Endothelial cell of umbilical vein (primary cell): ENCODE results near the gene EML1. TPM values are rescaled to one million over a fixed set of nuclear protein-coding genes. Genes with fewer than 3 reads are reported as not detected.

Experiments
- BruUV-seq: library from RNA; stranded (reverse); fragments of 400-500 nt; replicated peaks from 2 replicates; lab custom pipeline; 2021; lab: Mats Ljungman, UMichigan
- CTCF ChIA-PET: fragments of 300-600, 350-600 bp; sonication (Branson Sonifier 250); formaldehyde crosslinking; loops from one replicate; lab custom pipeline; 2021; ENCODE audit warnings: antibody characterized with exemption, inconsistent platforms; lab: Charles Lee
- POLR2A ChIA-PET: fragments of 300-600, 350-600 bp; sonication (Branson Sonifier 250); formaldehyde crosslinking; loops from one replicate; lab custom pipeline; 2021; ENCODE audit warnings: antibody characterized with exemption, inconsistent platforms; lab: Charles Lee
- DNase-seq: peaks from one replicate; pipeline ENCODE4 v3.0.0-alpha.2; 2011; ENCODE audit warnings: low read depth, low spot score
- FAIRE-seq: peaks from 2 replicates; lab custom pipeline; 2011; peaks lifted over from hg19 to GRCh38; lab: Jason Lieb, UNC
- H2AFZ ChIP-seq: 2 replicates; pipeline ENCODE4 v1.6.0; 2012; ENCODE audit warnings: low read depth, low read length, control low read depth, inconsistent platforms
- H3K27ac ChIP-seq: 2 replicates; pipeline ENCODE4 v1.5.1; 2011; ENCODE audit warnings: low read depth, mild to moderate bottlenecking, control low read depth, low read length, moderate library complexity; ENCODE audit not compliant: insufficient read depth
- H3K27me3 ChIP-seq, 2 experiments: 2 replicates each; pipeline versions ENCODE4 v1.6.0 to v1.6.1; 2011; ENCODE audit warnings: low read length in 2 of 2, mixed read lengths in 1 of 2; ENCODE audit not compliant: control insufficient read depth in 2 of 2, insufficient read depth in 2 of 2
- H3K36me3 ChIP-seq, 2 experiments: 2 replicates in 1 of 2; 3 replicates in 1 of 2; pipeline ENCODE4 v1.5.1; 2011; ENCODE audit warnings: low read length in 2 of 2, mild to moderate bottlenecking in 1 of 2, moderate library complexity in 1 of 2; ENCODE audit not compliant: control insufficient read depth in 2 of 2, insufficient read depth in 2 of 2; ENCODE audit errors: extremely low read depth in 1 of 2
- H3K4me1 ChIP-seq: 3 replicates; pipeline ENCODE4 v1.5.1; 2011; ENCODE audit warnings: mild to moderate bottlenecking, low read length; ENCODE audit not compliant: control insufficient read depth, insufficient read depth; ENCODE audit errors: extremely low read depth
- H3K4me2 ChIP-seq: 2 replicates; pipeline ENCODE4 v1.6.1; 2011; ENCODE audit warnings: low read length, control low read depth, mixed read lengths; ENCODE audit not compliant: insufficient read depth
- H3K4me3 ChIP-seq, 3 experiments: fragments of 200-600 bp in 1 of 3; sonication (generic), shearing (Covaris generic) in 1 of 3; replicated peaks in 1 of 3; 2 replicates each; pipeline ENCODE4 v1.5.1; 2011 to 2016; ENCODE audit warnings: control low read depth in 3 of 3, low read length in 3 of 3, mild to moderate bottlenecking in 2 of 3, inconsistent platforms in 1 of 3, low read depth in 1 of 3, moderate library complexity in 1 of 3; ENCODE audit not compliant: insufficient read depth in 1 of 3
- H3K79me2 ChIP-seq: 2 replicates; pipeline ENCODE4 v1.6.0; 2012; ENCODE audit warnings: low read length, inconsistent platforms; ENCODE audit not compliant: control insufficient read depth, insufficient read depth
- H3K9ac ChIP-seq: replicated peaks from 2 replicates; pipeline ENCODE3; 2011; ENCODE audit warnings: low read length, control low read depth; ENCODE audit not compliant: insufficient read depth; ENCODE audit errors: extremely low read depth
- H3K9me1 ChIP-seq: replicated peaks from 3 replicates; pipeline ENCODE4 v1.6.0; 2011; ENCODE audit warnings: mild to moderate bottlenecking, low read length; ENCODE audit not compliant: control insufficient read depth, insufficient read depth; ENCODE audit errors: extremely low read depth
- H3K9me3 ChIP-seq: replicated peaks from 2 replicates; pipeline ENCODE4 v1.5.1; 2012; ENCODE audit warnings: low read length, inconsistent platforms; ENCODE audit not compliant: control insufficient read depth, insufficient read depth
- H4K20me1 ChIP-seq: replicated peaks from 2 replicates; pipeline ENCODE3; 2011; ENCODE audit warnings: mild to moderate bottlenecking, low read length; ENCODE audit not compliant: control insufficient read depth, insufficient read depth; ENCODE audit errors: extremely low read depth
- EZH2 ChIP-seq: IDR thresholded peaks from 2 replicates; pipeline ENCODE4 v1.6.1; 2012; ENCODE audit warnings: borderline replicate concordance, low read depth, mild to moderate bottlenecking, moderate library complexity, low read length, inconsistent platforms; ENCODE audit not compliant: severe bottlenecking
- FOS ChIP-seq: IDR thresholded peaks from 2 replicates; pipeline ENCODE4 v1.6.1; 2011; ENCODE audit warnings: mild to moderate bottlenecking, low read length, moderate library complexity, borderline replicate concordance; ENCODE audit not compliant: insufficient read depth
- GATA2 ChIP-seq: IDR thresholded peaks from 2 replicates; pipeline ENCODE4 v1.7.0; 2011; ENCODE audit warnings: low read depth, mild to moderate bottlenecking, moderate library complexity, mixed read lengths, low read length; ENCODE audit not compliant: insufficient read length, insufficient read depth
- JUN ChIP-seq: IDR thresholded peaks from 2 replicates; pipeline ENCODE4 v1.6.1; 2011; ENCODE audit warnings: borderline replicate concordance, low read depth; ENCODE audit not compliant: insufficient read length, insufficient read depth
- MYC ChIP-seq: IDR thresholded peaks from one replicate; pipeline ENCODE4 v1.6.1; 2011; ENCODE audit warnings: mild to moderate bottlenecking, low read depth, low read length
- POLR2A ChIP-seq: IDR thresholded peaks from 2 replicates; pipeline ENCODE4 v1.6.1; 2012; ENCODE audit warnings: low read depth, mild to moderate bottlenecking, control low read depth, low read length
- POLR2AphosphoS5 ChIP-seq: IDR thresholded peaks from 2 replicates; pipeline ENCODE4 v1.6.1; 2012; ENCODE audit warnings: low read depth, mild to moderate bottlenecking, control low read depth, low read length, moderate library complexity; ENCODE audit not compliant: insufficient read depth
- dilution Hi-C: fragments of 300-500 bp; cut with MboI; formaldehyde crosslinking; loops from one replicate; pipeline ENCODE4 v1.15.0; 2019; ENCODE audit warnings: low sequenced_read_pairs; ENCODE audit not compliant: extremely low pct_ligation_motif_present
- intact Hi-C: fragments of 100-400 bp; cut with micrococcal nuclease; formaldehyde crosslinking; loops from one replicate; pipeline ENCODE4 v1.10.0; 2022
- polyA plus RNA-seq, 4 experiments: library from polyadenylated mRNA; depleted of rRNA in 3 of 4; stranded (reverse) in 3 of 4; unstranded in 1 of 4; fragments of >200 nt; gene quantifications; 2 replicates each; pipeline versions ENCODE4 v1.2.1 to v1.2.3, GENCODE V29; 2011 to 2012; ENCODE audit warnings: missing spikeins in 1 of 4
- total RNA-seq: library from RNA; stranded (reverse); gene quantifications from 2 replicates; pipeline ENCODE4 v1.2.3, GENCODE V29; 2021
- TF ChIP-seq, protein P1 (sequence below), 2 donors: IDR thresholded peaks; 1 replicate in 1 of 2; 2 replicates in 1 of 2; pipeline ENCODE4 v1.5.1; 2011; ENCODE audit warnings: low read length in 2 of 2, mild to moderate bottlenecking in 2 of 2, moderate library complexity in 2 of 2, control low read depth in 1 of 2, inconsistent platforms in 1 of 2, low read depth in 1 of 2; ENCODE audit not compliant: insufficient read depth in 1 of 2; ENCODE audit errors: extremely low read depth in 1 of 2
- TF ChIP-seq, protein P2 (sequence below): IDR thresholded peaks from 2 replicates; pipeline ENCODE4 v1.6.1; 2011; ENCODE audit not compliant: insufficient read depth, insufficient read length

Gene EML1
- total and polyA plus RNA-seq, 2 donors (not counting 3 experiments of a cell fraction or from before 2014, with no cell fraction given), result 22.9 to 33.0 TPM

GRCh38 chr14:99863059-99863458 is 69.8 kb downstream of the EML1 start:
- no peaks in the 10 kb centered on the region for H3K27me3 ChIP-seq
- H4K20me1 ChIP-seq, result no peaks in the 10 kb centered on the region
- TF ChIP-seq POLR2A (no peak), EZH2 (no peak), POLR2AphosphoS5 (no peak), JUN (no peak), GATA2 (no peak), MYC (no peak), FOS (no peak)
- TF ChIP-seq, protein P1, sequence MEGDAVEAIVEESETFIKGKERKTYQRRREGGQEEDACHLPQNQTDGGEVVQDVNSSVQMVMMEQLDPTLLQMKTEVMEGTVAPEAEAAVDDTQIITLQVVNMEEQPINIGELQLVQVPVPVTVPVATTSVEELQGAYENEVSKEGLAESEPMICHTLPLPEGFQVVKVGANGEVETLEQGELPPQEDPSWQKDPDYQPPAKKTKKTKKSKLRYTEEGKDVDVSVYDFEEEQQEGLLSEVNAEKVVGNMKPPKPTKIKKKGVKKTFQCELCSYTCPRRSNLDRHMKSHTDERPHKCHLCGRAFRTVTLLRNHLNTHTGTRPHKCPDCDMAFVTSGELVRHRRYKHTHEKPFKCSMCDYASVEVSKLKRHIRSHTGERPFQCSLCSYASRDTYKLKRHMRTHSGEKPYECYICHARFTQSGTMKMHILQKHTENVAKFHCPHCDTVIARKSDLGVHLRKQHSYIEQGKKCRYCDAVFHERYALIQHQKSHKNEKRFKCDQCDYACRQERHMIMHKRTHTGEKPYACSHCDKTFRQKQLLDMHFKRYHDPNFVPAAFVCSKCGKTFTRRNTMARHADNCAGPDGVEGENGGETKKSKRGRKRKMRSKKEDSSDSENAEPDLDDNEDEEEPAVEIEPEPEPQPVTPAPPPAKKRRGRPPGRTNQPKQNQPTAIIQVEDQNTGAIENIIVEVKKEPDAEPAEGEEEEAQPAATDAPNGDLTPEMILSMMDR (IDR thresholded peaks at IDR 0.05; ENCODE audit: extremely low read depth in 1 of 2, insufficient read depth in 1 of 2, low read depth in 1 of 2, low read length in 2 of 2), result no peak
- TF ChIP-seq, protein P2, sequence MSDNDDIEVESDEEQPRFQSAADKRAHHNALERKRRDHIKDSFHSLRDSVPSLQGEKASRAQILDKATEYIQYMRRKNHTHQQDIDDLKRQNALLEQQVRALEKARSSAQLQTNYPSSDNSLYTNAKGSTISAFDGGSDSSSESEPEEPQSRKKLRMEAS, result no peak
- DNase-seq (no peak), FAIRE-seq (no peak)
- no peaks in the 10 kb centered on the region for H3K79me2 ChIP-seq
- H3K4me2 ChIP-seq, result no peak overlapping the region
- H3K4me3 ChIP-seq, result no peak overlapping the region
- POLR2A ChIA-PET, result no interaction called here
- no TSS peak for BruUV-seq
- dilution Hi-C loops, result no loop called here
- CTCF ChIA-PET, result interaction anchor here (1.2 kb wide), 1 partner anchor 144 kb away, joined by 3 read pairs; no protein-coding TSS in a partner anchor
- no peak overlapping the region for H2AFZ ChIP-seq
- H3K9ac ChIP-seq, result no peak overlapping the region
- intact Hi-C loops, result no loop called here
- H3K9me1 ChIP-seq, result no peaks in the 10 kb centered on the region
- no peaks in the 10 kb centered on the region for H3K4me1 ChIP-seq
- H3K27ac ChIP-seq, result no peak overlapping the region
- H3K9me3 ChIP-seq, result no peaks in the 10 kb centered on the region
- peaks cover 0 to 2% of the 10 kb centered on the region in 2 experiments for H3K36me3 ChIP-seq
